SK-N-MC (cell line): Measurements from ENCODE around the gene LTB.

Source experiments
- DNase-seq: peaks from one replicate; pipeline ENCODE4 v3.0.0-alpha.2; 2011; ENCODE audit warnings: low read depth, low spot score
- H3K27ac ChIP-seq: fragments of 200-600 bp; sonication (generic); 2 replicates; pipeline ENCODE4 v1.5.1; 2016; ENCODE audit warnings: mixed run types
- H3K36me3 ChIP-seq: fragments of 200-600 bp; sonication (generic); 2 replicates; pipeline ENCODE4 v1.6.1; 2017; ENCODE audit warnings: antibody characterized with exemption, low read length, mixed read lengths; ENCODE audit not compliant: insufficient read depth
- H3K4me3 ChIP-seq: fragments of 200-600 bp; sonication (generic); 2 replicates; pipeline ENCODE4 v1.5.1; 2016
- H3K9ac ChIP-seq: fragments of 200-600 bp; sonication (generic); 2 replicates; pipeline ENCODE4 v1.8.0; 2017; ENCODE audit warnings: mixed run types, mixed read lengths; ENCODE audit not compliant: insufficient read length
- H3K9me3 ChIP-seq: fragments of 200-600 bp; sonication (generic); 2 replicates; pipeline ENCODE4 v1.6.1; 2017; ENCODE audit warnings: low read depth, mild to moderate bottlenecking, antibody characterized with exemption, low read length, moderate library complexity, mixed read lengths
- EZH2 ChIP-seq: fragments of 200-600 bp; sonication (generic); IDR thresholded peaks from one replicate; pipeline ENCODE4 v1.6.1; 2017; ENCODE audit warnings: antibody characterized with exemption
- FOXP2 ChIP-seq: optimal IDR thresholded peaks from 2 replicates; pipeline ENCODE3; 2011; ENCODE audit warnings: mild to moderate bottlenecking, moderate library complexity; ENCODE audit not compliant: insufficient read depth; ENCODE audit errors: extremely low read length, control extremely low read depth
- POLR2AphosphoS5 ChIP-seq: IDR thresholded peaks from 2 replicates; pipeline ENCODE4 v1.6.1; 2012; ENCODE audit warnings: mild to moderate bottlenecking, low read depth, low read length, borderline replicate concordance

Gene LTB

DNA sequence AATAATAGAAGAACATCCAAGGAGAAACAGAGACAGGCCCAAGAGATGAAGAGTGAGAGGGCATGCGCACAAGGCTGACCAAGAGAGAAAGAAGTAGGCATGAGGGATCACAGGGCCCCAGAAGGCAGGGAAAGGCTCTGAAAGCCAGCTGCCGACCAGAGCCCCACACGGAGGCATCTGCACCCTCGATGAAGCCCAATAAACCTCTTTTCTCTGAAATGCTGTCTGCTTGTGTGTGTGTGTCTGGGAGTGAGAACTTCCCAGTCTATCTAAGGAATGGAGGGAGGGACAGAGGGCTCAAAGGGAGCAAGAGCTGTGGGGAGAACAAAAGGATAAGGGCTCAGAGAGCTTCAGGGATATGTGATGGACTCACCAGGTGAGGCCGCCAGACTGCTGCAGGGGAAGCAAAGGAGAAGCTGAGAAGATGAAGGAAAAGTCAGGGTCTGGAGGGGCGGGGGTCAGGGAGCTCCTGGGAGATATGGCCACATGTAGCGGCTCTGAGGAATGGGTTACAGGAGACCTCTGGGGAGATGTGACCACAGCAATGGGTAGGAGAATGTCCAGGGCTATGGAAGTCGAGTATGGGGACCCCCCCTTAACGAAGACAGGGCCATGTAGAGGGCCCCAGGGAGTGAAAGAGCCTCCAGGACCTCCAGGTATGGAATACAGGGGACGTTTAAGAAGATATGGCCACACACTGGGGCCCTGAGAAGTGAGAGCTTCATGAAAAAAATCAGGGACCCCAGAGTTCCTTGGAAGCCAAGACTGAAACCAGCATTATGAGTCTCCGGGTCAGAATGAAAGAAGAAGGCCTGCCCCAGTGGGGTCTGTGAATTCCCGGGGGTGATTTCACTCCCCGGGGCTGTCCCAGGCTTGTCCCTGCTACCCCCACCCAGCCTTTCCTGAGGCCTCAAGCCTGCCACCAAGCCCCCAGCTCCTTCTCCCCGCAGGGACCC lies 7.8 kb downstream of the LTB start:
- Histone ChIP-seq H3K9me3 (no peaks in the 10 kb centered on the region), H3K27ac (no peak overlapping the region), H3K9ac (no peak overlapping the region), H3K36me3 (no peaks in the 10 kb centered on the region), H3K4me3 (no peak overlapping the region)
- TF ChIP-seq POLR2AphosphoS5 (no peak), EZH2 (no peak), FOXP2 (no peak)
- DNase-seq: no peak

- H3K36me3 ChIP-seq: no peaks in the 10 kb centered on the region
- no peaks in the 10 kb centered on the region for H3K9me3 ChIP-seq
- TF ChIP-seq POLR2AphosphoS5 (no peak), FOXP2 (no peak), EZH2 (no peak)
- no peak overlapping the region for H3K4me3 ChIP-seq
- DNase-seq: no peak
- no peak overlapping the region for H3K9ac ChIP-seq
- H3K27ac ChIP-seq: no peak overlapping the region
Observed at GRCh38 chr6:31573239-31574105, 8.8 kb downstream of the LTB start.

- Histone ChIP-seq H3K4me3 (no peak within 1 kb of the TSS), H3K27ac (no peak within 1 kb of the TSS), H3K36me3 (no peaks in the 10 kb centered on the region), H3K9me3 (no peaks in the 10 kb centered on the region), H3K9ac (no peak within 1 kb of the TSS)
- no peak for TF ChIP-seq POLR2AphosphoS5
- no peak for TF ChIP-seq FOXP2
- no peak for TF ChIP-seq EZH2
- DNase-seq: no peak
Observed at GRCh38 chr6:31572041-31572911, 9.9 kb downstream of the LTB start, which contains the start of gene LTA. LTA (plus strand) TSS chr6:31572289; CDS start chr6:31572743, 454 bp downstream.

DNA sequence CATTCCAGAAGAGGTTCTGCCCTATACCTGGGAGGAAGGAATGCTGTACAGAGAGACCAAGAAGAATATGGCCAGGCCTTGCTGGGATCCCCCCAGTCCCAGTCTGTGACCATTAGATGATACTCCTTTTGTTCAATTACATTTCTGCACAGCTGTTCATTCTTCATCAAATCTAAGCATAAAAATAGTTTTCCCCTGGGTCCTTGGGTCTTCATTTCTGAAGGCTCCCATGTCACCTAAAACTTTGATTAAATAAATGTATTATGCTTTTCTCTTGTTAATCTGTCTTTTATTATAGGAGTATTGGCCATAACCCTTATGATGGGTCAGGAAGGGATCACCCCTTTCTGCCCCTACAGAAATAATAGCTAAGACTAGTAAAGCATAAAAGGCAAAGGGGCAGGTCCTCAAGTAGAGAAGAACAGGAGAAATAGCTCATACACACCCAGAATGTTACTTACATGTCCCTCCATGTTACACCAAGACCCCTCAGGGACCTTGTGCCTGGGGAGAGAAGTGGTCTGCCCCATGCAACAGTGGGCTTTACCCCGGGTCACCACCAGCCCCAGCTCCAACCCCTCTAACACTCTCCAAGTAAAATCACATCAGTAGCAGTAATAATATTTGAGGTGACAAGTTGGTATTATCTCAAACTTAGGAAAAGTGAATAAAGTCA lies 12.2 kb downstream of the LTB start:
- Histone ChIP-seq H3K4me3 (no peak overlapping the region), H3K9ac (no peak overlapping the region), H3K9me3 (no peaks in the 10 kb centered on the region), H3K36me3 (no peaks in the 10 kb centered on the region), H3K27ac (no peak overlapping the region)
- DNase-seq: no peak
- TF ChIP-seq FOXP2 (no peak), EZH2 (no peak), POLR2AphosphoS5 (no peak)

GRCh38 chr6:31568537-31568961 lies 13.7 kb downstream of the LTB start:
- TF ChIP-seq EZH2: no peak
- TF ChIP-seq FOXP2: no peak
- no peak for TF ChIP-seq POLR2AphosphoS5
- Histone ChIP-seq H3K27ac (no peak overlapping the region), H3K9ac (no peak overlapping the region), H3K36me3 (no peaks in the 10 kb centered on the region), H3K9me3 (no peaks in the 10 kb centered on the region), H3K4me3 (no peak overlapping the region)
- no peak for DNase-seq

GRCh38 chr6:31567531-31568370 lies 14.5 kb downstream of the LTB start:
- H3K9me3 ChIP-seq: no peaks in the 10 kb centered on the region
- no peak overlapping the region for H3K27ac ChIP-seq
- H3K36me3 ChIP-seq: no peaks in the 10 kb centered on the region
- TF ChIP-seq FOXP2: no peak
- TF ChIP-seq POLR2AphosphoS5: no peak
- TF ChIP-seq EZH2: no peak
- H3K4me3 ChIP-seq: no peak overlapping the region
- no peak overlapping the region for H3K9ac ChIP-seq
- DNase-seq: no peak

- no peak overlapping the region for H3K27ac ChIP-seq
- TF ChIP-seq POLR2AphosphoS5: no peak
- TF ChIP-seq EZH2: no peak
- DNase-seq: no peak
- peaks cover 13% of the 10 kb centered on the region; the same call in 1 of the 2 replicates for H3K36me3 ChIP-seq
- no peak overlapping the region for H3K9ac ChIP-seq
- H3K9me3 ChIP-seq: no peaks in the 10 kb centered on the region
- no peak overlapping the region for H3K4me3 ChIP-seq
Observed at GRCh38 chr6:31560697-31561058, 21.5 kb downstream of the LTB start.
